Keratinocyte (primary cell): ENCODE results near the gene LGALS4.

ENCODE experiments used
- EZH2 ChIP-seq: IDR thresholded peaks from one replicate; pipeline ENCODE4 v1.6.1; 2012; ENCODE audit warnings: inconsistent platforms, mild to moderate bottlenecking, low read length, moderate library complexity
- TF ChIP-seq, protein P1 (sequence below), 3 experiments: IDR thresholded peaks in 1 of 3; conservative IDR thresholded peaks in 1 of 3; optimal IDR thresholded peaks in 1 of 3; 2 replicates in 2 of 3; 3 replicates in 1 of 3; pipeline versions ENCODE3 to v1.5.1; 2011; ENCODE audit warnings: low read length in 3 of 3, mild to moderate bottlenecking in 3 of 3, moderate library complexity in 2 of 3, control low read depth in 1 of 3, inconsistent platforms in 1 of 3; ENCODE audit not compliant: insufficient read depth in 2 of 3; ENCODE audit errors: extremely low read depth in 1 of 3

DNA sequence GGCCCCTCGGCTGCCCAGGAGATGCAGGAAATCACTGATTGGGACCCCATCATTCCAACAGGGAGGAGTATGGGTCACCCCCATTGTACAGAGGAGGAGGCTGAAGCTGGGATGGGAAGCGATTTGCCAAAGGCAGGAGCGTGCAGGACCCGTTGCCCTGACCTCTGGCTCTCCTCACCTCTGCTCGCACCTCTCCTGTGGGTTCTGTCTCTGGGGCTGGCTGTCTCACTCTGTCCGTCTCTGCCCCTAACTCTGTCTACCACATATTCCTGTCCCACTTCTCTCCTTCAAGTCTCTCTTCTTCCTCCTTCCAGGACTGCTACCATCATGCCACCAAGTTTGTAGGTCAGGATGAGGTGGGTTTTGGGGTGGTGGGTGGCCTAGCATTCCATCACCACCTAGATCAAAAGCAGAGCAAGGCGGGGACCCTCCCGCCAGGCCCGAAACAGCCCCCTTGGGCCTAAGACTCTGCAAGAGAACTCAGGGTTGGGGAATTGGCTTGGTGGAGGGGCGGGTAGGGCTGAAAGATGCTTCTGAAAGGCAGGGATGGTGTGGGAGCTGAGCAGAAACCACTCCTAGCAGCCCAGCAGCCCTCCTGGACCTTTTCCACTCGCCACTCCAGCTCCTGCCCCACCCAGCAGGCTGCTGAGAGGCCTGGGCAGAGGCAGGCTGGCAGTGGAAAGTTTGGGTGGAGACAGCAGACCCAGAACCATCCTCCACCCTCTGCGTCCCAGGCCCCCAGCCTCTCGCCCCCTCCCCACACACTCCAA lies 38.4 kb downstream of the LGALS4 start:
- TF ChIP-seq, protein P1, sequence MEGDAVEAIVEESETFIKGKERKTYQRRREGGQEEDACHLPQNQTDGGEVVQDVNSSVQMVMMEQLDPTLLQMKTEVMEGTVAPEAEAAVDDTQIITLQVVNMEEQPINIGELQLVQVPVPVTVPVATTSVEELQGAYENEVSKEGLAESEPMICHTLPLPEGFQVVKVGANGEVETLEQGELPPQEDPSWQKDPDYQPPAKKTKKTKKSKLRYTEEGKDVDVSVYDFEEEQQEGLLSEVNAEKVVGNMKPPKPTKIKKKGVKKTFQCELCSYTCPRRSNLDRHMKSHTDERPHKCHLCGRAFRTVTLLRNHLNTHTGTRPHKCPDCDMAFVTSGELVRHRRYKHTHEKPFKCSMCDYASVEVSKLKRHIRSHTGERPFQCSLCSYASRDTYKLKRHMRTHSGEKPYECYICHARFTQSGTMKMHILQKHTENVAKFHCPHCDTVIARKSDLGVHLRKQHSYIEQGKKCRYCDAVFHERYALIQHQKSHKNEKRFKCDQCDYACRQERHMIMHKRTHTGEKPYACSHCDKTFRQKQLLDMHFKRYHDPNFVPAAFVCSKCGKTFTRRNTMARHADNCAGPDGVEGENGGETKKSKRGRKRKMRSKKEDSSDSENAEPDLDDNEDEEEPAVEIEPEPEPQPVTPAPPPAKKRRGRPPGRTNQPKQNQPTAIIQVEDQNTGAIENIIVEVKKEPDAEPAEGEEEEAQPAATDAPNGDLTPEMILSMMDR (optimal IDR thresholded peaks at IDR 0.05 in 1 of 3, IDR thresholded peaks at IDR 0.05 in 1 of 3, conservative IDR thresholded peaks at IDR 0.05 in 1 of 3; ENCODE audit: extremely low read depth in 1 of 3, insufficient read depth in 2 of 3, low read length in 3 of 3) = no peak
- TF ChIP-seq EZH2 = no peak
